Activated CD4-positive, alpha-beta memory T cell treated with anti-CD3 and anti-CD28 coated beads for 36 hours (primary cell): Measurements from ENCODE around the gene MBNL1. TPM values are rescaled to one million over a fixed set of nuclear protein-coding genes. Genes with fewer than 3 reads are reported as not detected.

Source experiments
- CTCF ChIA-PET: fragments of 350-600 bp; sonication (Branson Sonifier 250); formaldehyde crosslinking; loops from one replicate; lab custom pipeline; 2021; ENCODE audit warnings: antibody characterized with exemption, inconsistent platforms; lab: Charles Lee
- POLR2A ChIA-PET: fragments of 350-600 bp; sonication (Branson Sonifier 250); formaldehyde crosslinking; loops from one replicate; lab custom pipeline; 2021; ENCODE audit warnings: antibody characterized with exemption; lab: Charles Lee
- DNase-seq: peaks from one replicate; pipeline ENCODE4 v3.0.0-alpha.2; 2020
- H3K27ac Mint-ChIP-seq: one replicate; pipeline ENCODE4 v1.8.0; 2021; ENCODE audit warnings: mixed read lengths
- H3K27me3 Mint-ChIP-seq: one replicate; pipeline ENCODE4 v1.8.0; 2021; ENCODE audit warnings: mixed read lengths
- H3K36me3 Mint-ChIP-seq: one replicate; pipeline ENCODE4 v1.8.0; 2021; ENCODE audit warnings: mixed read lengths
- H3K4me1 Mint-ChIP-seq: one replicate; pipeline ENCODE4 v1.8.0; 2021; ENCODE audit warnings: low read depth, mixed read lengths
- H3K4me3 Mint-ChIP-seq: one replicate; pipeline ENCODE4 v1.8.0; 2021; ENCODE audit warnings: mild to moderate bottlenecking, mixed read lengths
- H3K9me3 Mint-ChIP-seq: one replicate; pipeline ENCODE4 v1.8.0; 2021; ENCODE audit warnings: mixed read lengths
- intact Hi-C: fragments of 100-400 bp; cut with micrococcal nuclease; formaldehyde crosslinking; loops from one replicate; pipeline ENCODE4 v1.15.1; 2023
- total RNA-seq, 2 experiments: library from RNA; stranded (reverse); gene quantifications; one replicate each; pipeline ENCODE4 v1.2.3, GENCODE V29; 2021

MBNL1 gene
- total RNA-seq, 2 experiments from 2014 or later = 290 to 302 TPM

DNA sequence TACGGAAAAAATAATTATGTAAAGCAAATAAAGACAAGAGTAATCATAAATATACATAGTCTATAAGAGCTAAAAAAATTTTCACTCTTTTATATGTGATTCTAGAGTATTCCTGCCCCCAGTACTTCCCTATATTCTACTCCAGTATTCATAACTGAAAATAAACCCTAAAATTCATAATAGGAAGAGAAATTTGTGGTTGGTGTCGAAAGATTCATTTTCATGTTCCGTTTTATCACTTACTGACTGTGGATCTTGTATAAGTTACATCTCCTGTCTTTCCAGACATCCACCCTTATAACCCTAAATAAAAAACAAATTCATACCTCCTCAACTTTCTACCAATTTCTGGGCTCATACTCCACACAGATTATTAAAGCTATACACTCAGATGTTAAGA, 16.0 kb upstream of the MBNL1 start:
- Mint-ChIP-seq H3K4me1 (peaks cover 69% of the 10 kb centered on the region), H3K9me3 (no peaks in the 10 kb centered on the region), H3K36me3 (peaks cover 1% of the 10 kb centered on the region), H3K27ac (peak overlapping the region; percentile 87), H3K4me3 (peak overlapping the region; percentile 38), H3K27me3 (no peaks in the 10 kb centered on the region)
- DNase-seq = no peak
- POLR2A ChIA-PET = interaction anchor here (0.8 to 9.8 kb wide), 2 partner anchors 9 to 18 kb away, joined by 5 to 130 read pairs; partner anchors contain the start of gene MBNL1
- intact Hi-C loops = no loop called here
- CTCF ChIA-PET = interaction anchor here (0.6 to 2.1 kb wide), 2 partner anchors 8 to 378 kb away, joined by 3 to 8 read pairs; no protein-coding TSS in a partner anchor

GRCh38 chr3:152253514-152253913, 15.2 kb upstream of the MBNL1 start:
- Mint-ChIP-seq H3K4me1 (peaks cover 71% of the 10 kb centered on the region), H3K27ac (peak overlapping the region; percentile 87), H3K9me3 (no peaks in the 10 kb centered on the region), H3K36me3 (no peaks in the 10 kb centered on the region), H3K27me3 (no peaks in the 10 kb centered on the region), H3K4me3 (peak overlapping the region; percentile 10)
- POLR2A ChIA-PET = interaction anchor here (0.7 to 9.8 kb wide), 3 partner anchors 12 to 27 kb away, joined by 3 to 130 read pairs (median 5); partner anchors contain the start of gene MBNL1
- no peak for DNase-seq
- CTCF ChIA-PET = interaction anchor here (0.6 to 2.1 kb wide), 3 partner anchors 9 to 378 kb away, joined by 3 to 8 read pairs (median 3); no protein-coding TSS in a partner anchor
- intact Hi-C loops = no loop called here

DNA sequence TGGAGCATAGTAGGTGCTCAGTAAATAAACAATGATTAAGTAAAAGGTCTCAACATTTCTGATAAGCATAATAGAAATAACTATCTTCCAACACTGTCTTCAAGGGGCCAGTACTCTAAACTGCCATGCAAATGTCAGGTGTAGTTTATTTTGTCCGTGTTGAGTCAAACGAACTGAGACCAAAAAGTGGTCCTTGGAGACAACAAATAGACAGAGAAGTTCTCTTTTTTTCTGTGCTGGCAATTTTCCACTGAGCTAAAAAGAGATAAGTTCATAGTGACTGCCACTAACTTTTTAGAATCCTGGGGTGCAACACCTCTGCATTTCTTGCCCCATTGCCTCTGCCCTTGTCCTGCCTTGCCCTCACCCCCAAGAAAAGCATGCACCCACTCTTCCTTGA, 14.7 kb upstream of the MBNL1 start:
- DNase-seq = no peak
- no peaks in the 10 kb centered on the region for H3K9me3 Mint-ChIP-seq
- H3K4me3 Mint-ChIP-seq = peak overlapping the region; percentile 28
- no peaks in the 10 kb centered on the region for H3K36me3 Mint-ChIP-seq
- intact Hi-C loops = no loop called here
- no peaks in the 10 kb centered on the region for H3K27me3 Mint-ChIP-seq
- H3K4me1 Mint-ChIP-seq = peaks cover 76% of the 10 kb centered on the region
- ChIA-PET POLR2A (interaction anchor here (0.7 to 9.8 kb wide), 4 partner anchors 10 to 54 kb away, joined by 3 to 130 read pairs (median 25); partner anchors contain the start of gene MBNL1), CTCF (interaction anchor here (1.0 to 3.0 kb wide), 5 partner anchors 9 to 190 kb away, joined by 3 to 9 read pairs (median 3); no protein-coding TSS in a partner anchor)
- peak overlapping the region; percentile 87 for H3K27ac Mint-ChIP-seq

DNA sequence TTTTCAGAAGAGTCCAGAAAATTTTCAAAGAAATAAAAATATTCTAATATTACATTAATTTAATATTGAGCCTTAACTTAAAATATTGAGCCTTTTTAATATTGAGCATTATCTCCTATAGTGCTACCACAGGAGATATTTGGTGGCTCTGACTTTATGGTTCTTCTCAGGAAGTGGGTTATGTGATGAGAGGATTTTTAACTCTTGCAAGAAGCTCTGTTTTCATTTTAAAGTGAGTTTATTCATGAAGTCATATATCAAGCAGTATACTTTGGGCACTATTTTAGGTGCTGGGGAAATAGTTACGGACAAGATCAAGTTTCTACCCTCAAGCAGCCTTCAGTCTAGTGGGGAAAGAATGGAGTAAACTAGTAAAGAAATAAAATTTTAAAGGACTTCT, 13.4 kb upstream of the MBNL1 start:
- intact Hi-C loops = loop anchor here (5.0 kb wide), 4 partner anchors 948 to 1518 kb away; partner anchors contain the start of genes GPR171 and SIAH2
- H3K36me3 Mint-ChIP-seq = no peaks in the 10 kb centered on the region
- no peaks in the 10 kb centered on the region for H3K9me3 Mint-ChIP-seq
- H3K4me3 Mint-ChIP-seq = peak overlapping the region; percentile 50
- H3K27me3 Mint-ChIP-seq = no peaks in the 10 kb centered on the region
- peak overlapping the region; percentile 95 for H3K27ac Mint-ChIP-seq
- POLR2A ChIA-PET = interaction anchor here (1.4 to 9.8 kb wide), 3 partner anchors 11 to 55 kb away, joined by 3 to 130 read pairs (median 47); partner anchors contain the start of gene MBNL1
- H3K4me1 Mint-ChIP-seq = peaks cover 85% of the 10 kb centered on the region
- CTCF ChIA-PET = interaction anchor here (1.2 to 3.0 kb wide), 3 partner anchors 11 to 189 kb away, joined by 3 to 9 read pairs (median 6); no protein-coding TSS in a partner anchor
- no peak for DNase-seq

GRCh38 chr3:152256851-152257562, 11.7 kb upstream of the MBNL1 start:
- Mint-ChIP-seq H3K4me1 (peaks cover 91% of the 10 kb centered on the region), H3K9me3 (no peaks in the 10 kb centered on the region), H3K27me3 (no peaks in the 10 kb centered on the region), H3K36me3 (no peaks in the 10 kb centered on the region), H3K4me3 (peak overlapping the region; percentile 58), H3K27ac (peak overlapping the region; percentile 95)
- ChIA-PET CTCF (interaction anchor here (0.7 to 3.0 kb wide), 6 partner anchors 13 to 187 kb away, joined by 3 to 9 read pairs (median 4); no protein-coding TSS in a partner anchor), POLR2A (interaction anchor here (1.1 to 9.8 kb wide), 5 partner anchors 10 to 64 kb away, joined by 3 to 130 read pairs (median 5); partner anchors contain the start of gene MBNL1)
- DNase-seq = peak; percentile 34
- intact Hi-C loops = loop anchor here (5.0 kb wide), 4 partner anchors 950 to 1520 kb away; partner anchors contain the start of genes GPR171 and SIAH2

GRCh38 chr3:152257563-152258035, 11.1 kb upstream of the MBNL1 start:
- ChIA-PET CTCF (interaction anchor here (1.0 to 1.1 kb wide), 3 partner anchors 14 to 186 kb away, joined by 3 to 5 read pairs (median 4); no protein-coding TSS in a partner anchor), POLR2A (interaction anchor here (1.1 to 9.8 kb wide), 5 partner anchors 13 to 64 kb away, joined by 3 to 130 read pairs (median 5); partner anchors contain the start of gene MBNL1)
- Mint-ChIP-seq H3K4me1 (peaks cover 89% of the 10 kb centered on the region), H3K4me3 (peak overlapping the region; percentile 58), H3K27me3 (no peaks in the 10 kb centered on the region), H3K9me3 (no peaks in the 10 kb centered on the region), H3K27ac (peak overlapping the region; percentile 95), H3K36me3 (no peaks in the 10 kb centered on the region)
- intact Hi-C loops = loop anchor here (1.0 to 5.0 kb wide), 8 partner anchors 11 to 1520 kb away; partner anchors contain the start of genes GPR171, MBNL1 and SIAH2
- no peak for DNase-seq

DNA sequence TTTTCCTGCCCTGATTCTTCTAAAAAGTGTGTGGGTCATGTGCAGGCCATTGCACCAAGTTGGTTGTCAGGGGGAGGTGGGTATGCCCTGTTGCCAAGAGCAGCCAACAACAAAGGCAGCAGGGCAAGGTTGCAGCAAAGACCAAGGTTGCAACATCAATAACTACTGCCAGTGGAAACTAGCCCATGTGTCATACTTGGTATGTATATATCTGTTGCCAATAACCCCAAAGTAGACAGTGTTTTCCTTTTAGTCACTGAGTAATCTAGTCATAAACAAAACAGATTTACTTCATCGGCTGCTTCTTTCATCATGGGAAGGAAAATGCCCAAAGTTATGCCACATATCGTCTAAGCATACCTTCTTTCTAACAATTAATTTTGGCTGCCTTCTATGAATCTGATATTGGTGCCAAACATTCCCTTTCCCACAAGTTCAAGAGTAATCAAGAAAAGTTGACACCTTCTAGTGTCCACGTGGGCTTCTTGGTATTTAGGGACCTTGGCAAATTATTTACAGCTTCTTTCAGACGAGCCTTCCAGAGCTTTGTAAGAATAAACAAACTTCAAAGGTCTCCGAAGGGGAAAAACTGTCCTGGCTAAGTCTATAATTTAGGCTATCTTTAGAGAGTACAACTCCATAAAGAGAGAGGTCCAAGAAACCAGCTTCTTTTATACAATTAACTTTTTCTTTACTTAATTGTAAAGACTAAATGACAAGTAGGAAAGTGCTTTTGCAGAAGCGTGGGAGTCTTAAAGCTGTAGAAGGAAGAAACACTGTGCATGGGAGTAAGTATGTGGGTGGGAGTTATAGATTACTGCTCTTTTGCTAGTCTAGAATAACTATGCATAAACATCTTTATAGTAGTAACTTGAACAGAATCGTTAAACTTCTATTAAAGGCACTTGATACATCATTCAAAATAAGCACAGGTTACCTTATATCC, 10.0 kb upstream of the MBNL1 start:
- POLR2A ChIA-PET = interaction anchor here (0.6 to 9.8 kb wide), 7 partner anchors 12 to 74 kb away, joined by 3 to 130 read pairs (median 5); partner anchors contain the start of gene MBNL1
- Mint-ChIP-seq H3K27me3 (no peaks in the 10 kb centered on the region), H3K27ac (peak overlapping the region; percentile 95), H3K4me1 (peaks cover 83% of the 10 kb centered on the region), H3K36me3 (no peaks in the 10 kb centered on the region), H3K9me3 (no peaks in the 10 kb centered on the region), H3K4me3 (peak overlapping the region; percentile 70)
- intact Hi-C loops = loop anchor here (1.0 to 5.0 kb wide), 8 partner anchors 10 to 1521 kb away; partner anchors contain the start of genes GPR171, MBNL1 and SIAH2
- DNase-seq = peak; percentile 86
- CTCF ChIA-PET = interaction anchor here (1.0 kb wide), 1 partner anchor 15 kb away, joined by 3 read pairs; no protein-coding TSS in a partner anchor

DNA sequence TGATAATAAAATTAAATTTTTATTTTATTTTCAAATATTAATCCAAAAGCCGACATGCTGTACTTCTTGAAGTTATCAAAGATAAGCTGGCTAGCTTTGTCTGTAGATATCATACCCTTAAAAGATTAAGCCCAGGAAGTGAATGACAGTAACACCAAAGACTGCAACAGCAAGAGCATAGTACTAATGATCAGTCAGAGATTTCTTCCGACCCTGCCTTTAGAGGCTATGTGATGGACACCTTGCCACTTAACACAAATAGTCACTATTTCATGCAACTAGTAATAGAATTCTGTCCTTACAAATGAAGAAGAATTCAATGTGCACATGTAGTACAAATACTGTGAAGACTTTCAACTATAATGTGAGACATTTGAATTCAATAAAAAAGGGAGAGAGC, 9.3 kb upstream of the MBNL1 start:
- H3K4me3 Mint-ChIP-seq = no peak overlapping the region
- POLR2A ChIA-PET = interaction anchor here (0.6 to 9.8 kb wide), 5 partner anchors 12 to 73 kb away, joined by 3 to 130 read pairs (median 5); partner anchors contain the start of gene MBNL1
- H3K9me3 Mint-ChIP-seq = no peaks in the 10 kb centered on the region
- H3K36me3 Mint-ChIP-seq = no peaks in the 10 kb centered on the region
- intact Hi-C loops = loop anchor here (5.0 kb wide), 4 partner anchors 952 to 1522 kb away; partner anchors contain the start of genes GPR171 and SIAH2
- CTCF ChIA-PET = no interaction called here
- no peaks in the 10 kb centered on the region for H3K27me3 Mint-ChIP-seq
- peaks cover 83% of the 10 kb centered on the region for H3K4me1 Mint-ChIP-seq
- DNase-seq = no peak
- peak overlapping the region; percentile 95 for H3K27ac Mint-ChIP-seq

DNA sequence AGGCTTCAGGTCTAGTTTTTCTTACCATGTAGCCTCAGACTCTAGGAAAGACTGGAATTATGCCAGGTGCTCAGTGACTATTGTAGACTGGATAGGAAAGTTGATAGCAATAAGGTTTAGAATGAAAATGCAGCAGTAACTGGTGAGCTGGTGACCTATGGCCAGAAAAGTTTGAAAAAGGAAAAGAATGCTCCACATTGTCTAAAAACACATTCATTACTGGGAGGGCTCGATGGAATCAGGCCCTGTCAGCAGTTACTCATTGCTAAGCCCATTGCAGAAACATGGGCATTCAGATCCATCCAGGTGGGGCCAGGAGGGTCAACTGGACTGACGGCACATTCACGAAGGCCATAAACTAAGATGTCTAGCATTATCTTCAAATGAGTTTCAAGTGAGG, 8.7 kb upstream of the MBNL1 start:
- Mint-ChIP-seq H3K4me1 (peaks cover 82% of the 10 kb centered on the region), H3K36me3 (no peaks in the 10 kb centered on the region), H3K27ac (peak overlapping the region; percentile 72), H3K27me3 (no peaks in the 10 kb centered on the region), H3K9me3 (no peaks in the 10 kb centered on the region), H3K4me3 (peak overlapping the region; percentile 37)
- intact Hi-C loops = loop anchor here (1.0 to 10.0 kb wide), 2 partner anchors 188 to 905 kb away; partner anchors contain the start of gene RAP2B
- DNase-seq = no peak
- ChIA-PET POLR2A (interaction anchor here (1.3 to 9.8 kb wide), 3 partner anchors 11 to 57 kb away, joined by 4 to 130 read pairs (median 5); partner anchors contain the start of gene MBNL1), CTCF (interaction anchor here (1.3 kb wide), 1 partner anchor 212 kb away, joined by 3 read pairs; no protein-coding TSS in a partner anchor)

DNA sequence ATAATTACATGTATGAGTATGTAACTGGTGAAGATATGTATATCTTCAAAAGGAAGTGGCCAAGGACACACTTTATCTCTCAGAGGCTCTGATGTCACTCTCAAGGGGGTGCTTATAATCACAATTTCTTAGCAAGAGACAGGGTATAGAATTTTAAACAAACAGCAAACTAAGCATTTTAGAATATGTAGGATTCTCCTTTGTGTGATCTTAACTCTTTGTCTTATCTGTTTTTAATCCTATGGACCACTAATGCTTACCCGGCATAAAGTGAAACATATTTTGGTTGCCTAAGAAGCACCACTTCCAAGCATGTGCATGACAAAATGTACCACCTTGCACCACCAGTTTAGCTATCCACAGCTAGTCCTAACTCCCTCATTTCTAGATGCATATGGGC, 8.2 kb upstream of the MBNL1 start:
- no peaks in the 10 kb centered on the region for H3K36me3 Mint-ChIP-seq
- CTCF ChIA-PET = interaction anchor here (1.3 kb wide), 1 partner anchor 212 kb away, joined by 3 read pairs; no protein-coding TSS in a partner anchor
- H3K4me3 Mint-ChIP-seq = peak overlapping the region; percentile 10
- POLR2A ChIA-PET = interaction anchor here (1.5 to 9.8 kb wide), 3 partner anchors 11 to 67 kb away, joined by 3 to 130 read pairs (median 4); partner anchors contain the start of gene MBNL1
- peaks cover 81% of the 10 kb centered on the region for H3K4me1 Mint-ChIP-seq
- no peak for DNase-seq
- H3K9me3 Mint-ChIP-seq = no peaks in the 10 kb centered on the region
- peak overlapping the region; percentile 43 for H3K27ac Mint-ChIP-seq
- intact Hi-C loops = loop anchor here (1.0 to 10.0 kb wide), 2 partner anchors 188 to 904 kb away; partner anchors contain the start of gene RAP2B
- H3K27me3 Mint-ChIP-seq = no peaks in the 10 kb centered on the region
